NCI-H2081 (cell line): ENCODE results near the gene EPHA4.

Source experiments
- DNase-seq, 2 experiments: peaks; one replicate each; lab custom pipeline; 2025; lab: John Stamatoyannopoulos, UW

The EPHA4 gene

GRCh38 chr2:221572219-221572820, at the start of gene EPHA4:
Gene EPHA4, minus strand, starts transcription at chr2:221572304. Its CDS starts 56 bp downstream, at chr2:221572248.
- DNase-seq = peak; percentile 87 to 88

- DNase-seq = no peak
Measured at GRCh38 chr2:221618007-221618406, 45.9 kb upstream of the EPHA4 start.

GRCh38 chr2:221616561-221616960, 44.5 kb upstream of the EPHA4 start:
- no peak for DNase-seq

- DNase-seq = no peak
Measured at GRCh38 chr2:221614274-221614673, 42.2 kb upstream of the EPHA4 start.

- no peak for DNase-seq
Measured at GRCh38 chr2:221612800-221613199, 40.7 kb upstream of the EPHA4 start.

GRCh38 chr2:221612161-221612560, 40.1 kb upstream of the EPHA4 start:
- DNase-seq = no peak

- DNase-seq = no peak
Measured at GRCh38 chr2:221610675-221611074, 38.6 kb upstream of the EPHA4 start.

- no peak for DNase-seq
Measured at GRCh38 chr2:221610255-221610654, 38.2 kb upstream of the EPHA4 start.

GRCh38 chr2:221608442-221608841, 36.3 kb upstream of the EPHA4 start:
- DNase-seq = no peak

- no peak for DNase-seq
Measured at GRCh38 chr2:221606424-221606823, 34.3 kb upstream of the EPHA4 start.

GRCh38 chr2:221605751-221606240, 33.7 kb upstream of the EPHA4 start:
- DNase-seq = no peak

GRCh38 chr2:221602938-221603337, 30.8 kb upstream of the EPHA4 start:
- DNase-seq = no peak

GRCh38 chr2:221601376-221601775, 29.3 kb upstream of the EPHA4 start:
- no peak for DNase-seq

GRCh38 chr2:221600388-221600787, 28.3 kb upstream of the EPHA4 start:
- no peak for DNase-seq

- DNase-seq = no peak
Measured at GRCh38 chr2:221596192-221596591, 24.1 kb upstream of the EPHA4 start.

- DNase-seq = peak in 1 of 2 experiments; percentile 41
Measured at GRCh38 chr2:221590861-221591365, 18.8 kb upstream of the EPHA4 start.

- no peak for DNase-seq
Measured at GRCh38 chr2:221589696-221590095, 17.6 kb upstream of the EPHA4 start.

GRCh38 chr2:221588306-221588985, 16.3 kb upstream of the EPHA4 start:
- DNase-seq = no peak

- peak in 1 of 2 experiments; percentile 15 for DNase-seq
Measured at GRCh38 chr2:221581986-221582385, 9.9 kb upstream of the EPHA4 start.

GRCh38 chr2:221574231-221574570, 2.1 kb upstream of the EPHA4 start:
- DNase-seq = no peak

GRCh38 chr2:221573430-221574230, 1.5 kb upstream of the EPHA4 start:
- peak; percentile 78 to 86 for DNase-seq

- peak; percentile 36 to 65 for DNase-seq
Measured at GRCh38 chr2:221572821-221573429, 821 bp upstream of the EPHA4 start.
